NCI-H69 (cell line): ENCODE results near the gene SEPHS2.
A peak's percentile ranks its signal among the peaks of the same experiment; 100 is the strongest.
"Not testable (repeated sequence)": the region's sequence is repeated elsewhere in the genome, so short reads cannot be mapped to it uniquely, and the experiment has no call there.

Experiments used
- DNase-seq: peaks from one replicate; lab custom pipeline; 2025; lab: John Stamatoyannopoulos, UW

The SEPHS2 gene

DNA sequence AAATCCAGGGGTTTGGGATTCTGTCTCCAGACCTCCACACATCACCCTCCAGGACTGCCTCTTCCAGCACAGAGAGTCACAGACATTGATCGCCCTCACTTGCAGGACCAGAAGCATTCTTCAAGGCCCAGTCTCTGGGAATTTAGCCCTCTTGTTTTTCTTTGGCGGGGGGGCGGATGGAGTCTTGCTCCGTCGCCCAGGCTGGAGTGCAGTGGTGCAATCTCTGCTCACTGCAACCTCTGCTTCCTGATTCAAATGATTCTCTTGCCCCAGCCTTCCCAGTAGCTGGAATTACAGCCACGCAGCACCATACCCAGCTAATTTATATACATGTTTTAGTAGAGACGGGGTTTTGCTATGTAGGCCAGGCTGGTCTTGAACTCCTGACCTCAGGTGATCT is 18.4 kb upstream of the SEPHS2 start:
- no peak for DNase-seq

DNA sequence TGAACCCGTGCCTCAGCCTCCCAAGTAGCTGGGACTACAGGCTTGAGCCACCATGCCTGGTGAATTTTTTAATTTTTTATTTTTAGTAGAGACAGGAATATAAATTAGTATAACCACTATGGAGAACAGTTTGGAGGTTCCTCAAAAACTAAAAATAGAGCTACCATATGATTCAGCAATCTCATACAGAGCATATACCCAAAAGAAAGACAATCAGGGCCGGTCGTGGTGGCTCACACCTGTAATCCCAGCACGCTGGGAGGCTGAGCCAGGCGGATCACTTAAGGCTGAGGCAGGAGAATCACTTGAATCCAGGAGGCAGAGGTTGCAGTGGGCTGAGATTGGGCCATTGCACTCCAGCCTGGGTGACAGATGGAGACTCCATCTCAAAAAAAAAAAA is 15.8 kb upstream of the SEPHS2 start:
- DNase-seq = not testable (repeated sequence)

DNA sequence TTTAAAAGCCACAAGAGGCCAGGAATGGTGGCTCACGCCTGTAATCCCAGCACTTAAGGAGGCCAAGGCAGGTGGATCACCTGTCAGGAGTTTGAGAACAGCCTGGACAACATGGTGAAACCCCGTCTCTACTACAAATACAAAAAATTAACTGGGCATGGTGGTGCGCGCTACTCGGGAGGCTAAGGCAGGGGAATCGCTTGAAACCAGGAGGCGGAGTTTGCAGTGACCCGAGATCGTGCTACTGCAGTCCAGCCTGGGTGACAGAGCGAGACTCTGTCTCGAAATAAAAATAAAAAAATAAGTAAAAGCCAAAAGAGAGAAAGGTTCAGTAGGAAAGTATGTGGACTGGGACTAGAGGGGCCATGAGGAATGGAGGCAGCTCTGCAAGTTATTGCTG is 13.8 kb upstream of the SEPHS2 start:
- DNase-seq = no peak

DNA sequence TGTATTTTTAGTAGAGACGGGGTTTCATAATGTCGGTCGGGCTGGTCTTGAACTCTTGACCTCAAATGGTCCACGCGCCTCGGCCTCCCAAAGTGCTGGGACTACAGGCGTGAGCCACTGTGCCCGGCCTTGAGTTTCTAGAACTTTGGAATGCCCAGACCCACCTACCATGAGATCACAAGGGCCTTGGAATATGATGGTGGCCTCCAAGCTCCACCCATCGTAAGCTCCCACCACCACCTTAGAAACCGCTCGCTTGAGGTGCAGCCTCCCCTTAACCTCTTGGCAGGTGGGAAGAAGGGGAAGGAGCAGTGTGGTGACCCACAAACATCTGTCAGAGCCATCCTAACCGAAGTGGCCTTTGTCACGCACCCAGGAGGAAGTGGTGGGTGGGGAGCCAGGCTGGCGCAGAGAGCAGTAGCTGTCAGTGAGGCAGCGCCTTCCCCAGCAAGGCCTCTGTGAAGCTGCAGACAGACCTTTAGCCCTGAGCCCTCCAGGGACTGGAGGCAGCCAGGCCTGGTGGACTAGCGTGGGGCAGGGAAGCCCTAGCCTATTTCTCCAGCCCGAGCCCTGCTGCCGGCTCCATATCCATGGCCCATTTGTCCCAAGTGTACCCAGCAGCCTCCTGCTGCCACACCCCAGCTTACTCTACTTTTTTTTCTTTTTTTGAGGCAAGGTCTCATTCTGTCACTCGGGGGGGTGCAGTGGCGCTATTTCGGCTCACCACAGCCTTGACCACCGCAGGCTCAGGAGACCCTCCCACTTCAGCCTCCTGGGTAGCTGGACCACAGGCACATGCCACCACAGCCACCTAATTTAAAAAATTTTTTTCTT is 13.1 kb upstream of the SEPHS2 start:
- no peak for DNase-seq

DNA sequence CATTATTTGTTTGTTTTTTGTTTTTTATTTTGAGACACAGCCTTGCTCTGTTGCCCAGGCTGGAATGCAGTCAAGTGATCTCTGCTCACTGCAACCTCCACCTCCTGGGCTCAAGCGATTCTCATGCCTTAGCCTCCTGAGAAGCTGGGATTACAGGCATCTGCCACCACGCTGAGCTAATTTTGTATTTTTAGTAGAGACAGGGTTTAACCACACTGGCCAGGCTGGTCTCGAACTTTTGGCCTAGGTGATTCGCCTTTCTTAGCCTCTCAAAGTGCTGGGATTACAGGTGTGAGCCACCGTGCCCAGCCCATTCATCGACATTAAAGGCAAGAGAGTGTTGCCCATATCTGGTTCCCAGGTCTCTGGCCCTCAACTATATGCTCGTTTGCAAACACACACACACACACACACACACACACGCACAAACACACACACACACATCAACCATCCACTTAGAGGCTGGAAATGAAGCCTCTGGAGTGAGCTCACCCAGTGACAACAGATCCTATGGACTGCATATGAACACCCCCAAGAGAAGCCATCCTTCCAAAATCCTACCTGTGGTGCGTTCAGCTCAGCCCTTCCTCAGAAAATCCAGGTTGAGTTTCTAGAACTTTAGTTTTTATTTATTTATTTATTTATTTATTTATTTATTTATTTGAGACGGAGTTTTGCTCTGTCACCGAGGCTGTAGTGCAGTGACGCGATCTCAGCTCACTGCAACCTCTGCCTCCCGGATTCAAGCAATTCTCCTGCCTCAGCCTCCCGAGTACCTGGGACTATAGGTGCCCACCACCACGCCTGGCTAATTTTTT is 12.3 kb upstream of the SEPHS2 start:
- no peak for DNase-seq

DNA sequence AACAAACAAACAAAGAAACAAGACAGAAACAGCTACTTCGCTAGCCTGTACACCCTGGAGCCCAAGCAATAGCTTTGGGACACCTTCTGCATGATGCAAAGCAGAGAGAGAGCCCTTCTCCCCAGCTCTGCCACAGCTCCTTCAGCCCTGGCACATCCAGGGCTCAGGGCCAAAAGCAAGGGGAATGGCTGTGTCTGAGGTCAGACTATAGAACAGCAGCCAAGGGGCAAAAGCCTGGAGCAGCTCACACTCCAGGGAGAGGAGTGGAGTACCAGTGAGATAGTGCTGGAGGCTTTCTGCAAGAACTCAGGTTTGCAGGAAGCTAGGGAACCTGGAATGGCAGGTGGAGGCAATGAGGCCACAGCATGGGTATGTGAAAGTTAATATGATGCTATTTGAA is 11.6 kb upstream of the SEPHS2 start:
- no peak for DNase-seq

DNA sequence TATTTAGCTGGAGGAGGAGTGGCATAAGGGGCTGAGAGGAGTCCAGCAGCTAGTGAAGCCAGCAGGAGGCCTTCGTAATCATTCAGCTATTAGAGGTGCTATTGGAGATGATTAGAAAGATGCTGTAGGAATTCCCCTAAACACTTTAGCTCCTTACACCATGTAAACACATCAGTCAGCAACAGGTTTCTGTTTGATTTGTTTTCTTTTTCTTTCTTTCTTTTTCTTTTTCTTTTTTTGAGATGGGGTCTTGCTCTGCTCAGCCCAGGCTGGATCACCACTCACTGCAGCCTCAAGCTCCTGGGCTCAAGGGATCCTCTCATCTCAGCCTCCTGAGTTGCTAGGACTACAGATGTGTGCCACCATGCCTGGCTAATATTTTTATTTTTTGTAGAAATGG is 10.6 kb upstream of the SEPHS2 start:
- DNase-seq = no peak

DNA sequence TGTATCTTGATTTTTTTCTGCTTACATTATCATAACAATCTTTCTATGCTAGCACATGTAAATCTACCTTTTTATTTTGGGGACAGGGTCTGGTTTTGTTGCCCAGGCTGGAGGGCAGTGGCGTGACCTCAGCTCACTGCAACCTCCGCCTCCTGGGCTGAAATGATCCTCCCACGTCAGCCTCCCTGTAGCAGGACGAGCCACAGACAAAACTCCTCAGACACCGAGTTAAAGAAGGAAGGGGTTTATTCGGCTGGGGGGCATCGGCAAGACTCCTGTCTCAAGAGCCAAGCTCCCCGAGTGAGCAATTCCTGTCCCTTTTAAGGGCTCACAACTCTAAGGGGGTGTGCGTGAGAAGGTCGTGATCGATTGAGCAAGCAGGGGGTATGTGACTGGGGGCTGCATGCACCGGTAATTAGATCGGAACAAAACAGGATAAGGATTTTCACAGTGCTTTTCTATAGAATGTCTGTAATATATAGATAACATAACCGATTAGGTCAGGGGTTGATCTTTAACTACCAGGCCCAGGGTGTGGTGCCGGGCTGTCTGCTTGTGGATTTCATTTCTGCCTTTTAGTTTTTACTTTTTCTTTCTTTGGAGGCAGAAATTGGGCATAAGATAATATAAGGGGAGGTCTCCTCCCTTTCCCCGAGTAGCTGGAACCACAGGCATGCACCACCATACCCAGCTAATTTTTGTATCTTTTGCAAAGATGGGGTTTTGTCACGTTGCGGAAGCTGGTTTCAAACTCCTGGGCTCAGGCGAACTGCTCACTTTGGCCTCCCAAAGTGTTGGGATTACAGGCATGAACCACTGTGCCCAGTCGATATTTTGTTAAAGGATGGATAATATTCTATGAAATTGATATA is 7.3 kb upstream of the SEPHS2 start:
- not testable (repeated sequence) for DNase-seq

DNA sequence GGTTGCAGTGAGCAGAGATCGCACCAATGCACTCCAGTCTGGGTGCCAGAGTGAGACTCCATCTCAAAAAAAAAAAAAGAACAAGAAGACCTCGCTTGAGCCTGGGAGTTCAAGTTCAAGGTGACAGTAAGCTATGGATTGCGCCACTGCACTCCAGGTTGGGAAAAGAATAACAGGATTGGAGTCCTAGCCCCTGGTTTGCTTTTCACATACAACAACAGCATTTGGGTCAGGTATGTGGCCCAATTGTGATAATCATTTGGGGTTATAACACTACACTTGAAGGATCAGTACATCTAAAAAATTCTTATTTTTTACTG is 3.4 kb upstream of the SEPHS2 start:
- no peak for DNase-seq

DNA sequence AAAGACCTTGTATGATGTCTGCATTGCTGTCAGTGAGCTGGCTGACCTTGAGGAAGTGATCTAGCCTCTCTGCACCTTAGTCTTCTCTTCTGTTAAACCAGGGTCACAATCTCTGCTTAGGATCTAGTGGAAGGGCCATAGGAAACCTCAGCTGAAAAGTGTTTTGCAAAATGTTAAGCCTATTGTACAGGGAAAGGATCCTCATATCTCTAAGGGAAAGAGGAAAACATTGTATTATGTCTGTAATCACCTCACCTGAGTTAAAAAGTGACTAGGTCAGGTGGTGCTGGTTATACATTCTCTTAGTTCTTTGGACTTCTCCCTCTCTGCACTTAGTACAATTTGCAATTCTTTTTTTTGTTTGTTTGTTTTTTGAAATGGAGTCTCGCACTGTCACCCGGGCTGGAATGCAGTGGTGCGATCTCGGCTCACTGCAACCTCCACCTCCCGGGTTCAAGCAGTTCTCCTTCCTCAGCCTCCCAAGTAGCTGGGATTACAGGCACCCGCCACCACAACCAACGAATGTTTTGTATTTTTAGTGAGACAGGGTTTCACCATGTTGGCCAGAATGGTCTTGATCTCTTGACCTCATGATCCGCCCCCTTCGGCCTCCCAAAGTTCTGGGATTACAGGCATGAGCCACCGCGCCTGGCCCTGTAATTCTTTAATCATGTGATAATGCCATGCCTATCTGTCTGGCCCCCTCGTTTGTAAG is 2.0 kb upstream of the SEPHS2 start:
- no peak for DNase-seq

DNA sequence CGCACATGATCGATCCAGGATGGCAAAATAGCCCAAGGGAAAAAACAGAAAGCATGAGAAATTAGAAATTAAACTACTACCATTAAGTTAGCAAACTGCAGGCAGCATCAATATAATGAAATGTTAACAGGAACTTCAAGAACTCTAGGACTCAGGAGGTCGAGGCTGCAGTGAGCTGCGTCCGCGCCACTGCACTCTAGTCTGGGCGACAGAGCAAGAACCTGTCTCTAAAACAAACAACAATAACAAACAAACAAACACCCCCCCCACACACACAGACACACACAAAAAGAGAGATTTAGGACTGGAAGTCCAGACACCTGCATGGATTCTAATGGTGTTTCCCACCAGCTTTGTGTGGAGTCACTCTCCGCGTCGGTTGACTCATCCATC is 525 bp upstream of the SEPHS2 start:
- no peak for DNase-seq

DNA sequence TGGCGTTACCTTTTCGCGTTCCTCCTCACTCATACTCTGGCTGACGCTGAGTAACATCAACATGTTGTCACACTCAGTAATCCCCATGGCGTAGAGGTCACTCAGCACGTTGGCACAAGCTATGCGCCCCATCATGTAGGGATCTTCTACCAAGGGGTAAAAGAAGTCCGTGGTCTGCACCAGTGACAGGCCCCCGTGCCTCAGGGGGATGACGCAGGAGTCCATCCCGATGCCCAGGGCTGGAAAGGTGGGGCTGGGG is 596 bp downstream of the SEPHS2 start:
- no peak for DNase-seq

DNA sequence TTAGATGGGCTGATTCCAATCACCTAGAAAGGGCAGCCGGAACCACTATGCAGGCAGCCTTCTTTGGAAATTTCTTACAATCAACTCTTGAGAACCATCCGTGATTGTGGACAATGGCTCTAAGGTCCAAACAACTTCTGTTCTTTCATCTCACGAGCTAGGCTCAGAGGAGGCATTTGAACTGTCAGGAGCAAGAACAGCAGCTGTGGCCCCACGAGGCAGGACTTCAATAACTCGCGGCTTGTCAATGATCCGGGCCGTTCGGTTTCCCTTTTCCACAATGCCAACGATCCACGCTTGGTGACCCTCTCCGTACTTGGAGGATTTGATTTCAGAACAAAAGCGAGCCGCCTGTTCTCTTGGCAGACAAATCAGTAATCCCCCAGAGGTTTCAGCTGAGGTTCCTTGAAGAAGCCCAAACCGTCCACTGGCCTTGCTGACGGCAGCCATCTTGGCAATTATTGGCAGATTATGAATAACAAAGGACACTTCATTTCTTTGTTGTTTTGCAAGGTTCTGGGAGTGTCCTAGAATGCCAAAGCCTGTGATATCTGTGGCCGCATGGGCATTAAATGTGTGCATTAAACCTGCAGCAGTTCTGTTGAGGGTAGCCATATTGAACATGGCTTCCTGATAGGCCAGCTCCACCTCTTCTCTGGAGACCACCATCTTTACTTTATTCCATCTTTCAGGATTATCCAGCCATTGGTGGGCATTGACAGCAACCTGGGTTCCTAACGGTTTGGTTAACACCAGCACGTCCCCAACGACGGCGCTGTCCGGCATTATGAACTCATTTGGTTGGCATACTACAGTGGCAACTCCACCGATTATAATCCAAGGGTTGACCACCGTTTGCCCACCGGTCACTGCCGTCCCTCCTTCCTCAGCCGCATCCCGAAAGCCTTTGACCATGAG is 1.2 kb downstream of the SEPHS2 start:
- DNase-seq = no peak

DNA sequence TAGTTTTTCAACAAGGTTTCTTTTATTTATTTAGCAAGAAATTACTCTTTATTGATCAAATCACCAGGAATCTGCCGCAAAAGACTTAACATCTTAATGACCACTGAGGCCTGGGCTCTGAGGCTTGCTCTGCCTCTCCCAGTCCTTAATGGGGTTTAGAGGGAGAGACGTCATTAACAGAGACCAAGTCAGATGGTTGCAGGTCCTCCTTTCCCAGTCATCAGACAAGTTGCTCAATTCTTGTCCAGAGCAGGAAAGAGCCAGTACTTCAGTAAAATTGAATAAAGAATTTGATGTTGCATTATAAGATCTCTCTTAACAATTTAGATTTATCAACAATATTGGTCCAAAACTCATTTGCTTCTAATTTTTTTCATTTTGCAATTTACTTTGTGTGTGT is 2.0 kb downstream of the SEPHS2 start:
- no peak for DNase-seq

DNA sequence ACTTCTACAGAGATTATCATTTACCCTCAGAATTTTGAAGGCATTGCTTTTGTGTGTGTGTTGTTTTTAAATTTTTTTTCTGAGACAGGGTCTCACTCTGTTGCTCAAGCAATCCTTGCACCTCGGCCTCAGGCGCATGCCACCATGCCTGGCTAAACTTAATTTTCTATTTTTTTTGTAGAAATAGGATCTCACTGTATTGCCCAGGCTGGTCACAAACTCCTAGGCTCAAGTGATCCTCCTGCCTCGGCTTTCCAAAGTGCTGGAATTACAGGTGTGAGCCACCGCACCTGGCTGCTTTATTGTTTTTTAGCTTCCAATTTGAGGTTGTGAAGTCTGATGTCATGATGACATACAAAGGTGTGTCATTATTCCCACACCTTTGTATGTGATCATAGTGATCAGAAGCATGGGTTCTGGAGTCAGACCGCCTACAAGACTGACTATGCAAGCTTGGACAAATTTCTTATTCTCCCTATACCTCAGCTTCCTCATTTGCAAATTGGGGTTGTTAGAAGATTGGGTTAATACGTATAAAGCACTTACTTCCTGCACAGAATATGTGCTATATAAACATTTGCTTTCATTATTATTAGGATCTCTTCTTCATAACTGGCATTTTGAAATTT is 5.8 kb downstream of the SEPHS2 start:
- DNase-seq = no peak

DNA sequence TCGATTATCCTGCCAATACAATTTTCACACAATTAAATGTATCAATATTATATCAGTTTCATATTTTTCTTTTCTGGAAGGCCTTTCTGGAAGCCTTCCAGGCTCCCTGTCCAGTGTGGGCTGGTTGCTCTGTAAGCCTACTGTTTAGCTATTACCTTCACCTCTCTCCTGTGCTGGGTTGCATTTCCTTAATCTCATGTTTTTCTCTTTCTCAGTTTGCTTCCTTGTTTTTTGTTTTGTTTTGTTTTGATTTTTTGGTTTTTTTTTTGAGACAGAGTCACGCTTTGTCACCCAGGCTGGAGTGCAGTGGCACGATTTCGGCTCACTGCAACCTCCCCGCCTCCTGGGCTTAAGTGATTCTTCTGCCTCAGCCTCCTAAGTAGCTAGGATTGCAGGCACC is 6.8 kb downstream of the SEPHS2 start:
- no peak for DNase-seq

DNA sequence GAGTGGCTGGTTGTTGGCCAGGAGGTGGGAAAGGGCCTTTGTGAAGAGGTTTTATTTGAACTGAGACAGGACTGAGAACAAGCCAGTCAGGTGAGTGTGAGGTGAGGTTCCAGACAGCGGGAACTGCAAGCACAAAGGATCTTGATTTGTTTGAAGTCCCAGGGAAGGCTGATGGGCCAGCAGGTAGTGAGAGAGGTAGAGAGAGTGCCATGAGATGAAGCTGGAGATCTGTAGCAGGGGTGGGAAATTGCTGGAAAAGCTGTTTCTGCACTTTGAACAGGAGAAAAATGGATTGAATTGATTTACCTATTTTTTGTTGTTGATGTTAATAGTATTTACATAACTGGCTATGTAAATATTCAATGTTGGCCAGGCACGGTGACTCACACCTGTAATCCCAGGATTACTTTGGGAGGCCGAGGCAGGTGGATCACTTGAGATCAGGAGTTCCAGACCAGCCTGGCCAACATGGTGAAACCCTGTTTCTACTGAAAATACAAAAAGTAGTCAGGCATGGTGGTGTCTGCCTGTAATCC is 8.1 kb downstream of the SEPHS2 start:
- DNase-seq = peak; percentile 78

DNA sequence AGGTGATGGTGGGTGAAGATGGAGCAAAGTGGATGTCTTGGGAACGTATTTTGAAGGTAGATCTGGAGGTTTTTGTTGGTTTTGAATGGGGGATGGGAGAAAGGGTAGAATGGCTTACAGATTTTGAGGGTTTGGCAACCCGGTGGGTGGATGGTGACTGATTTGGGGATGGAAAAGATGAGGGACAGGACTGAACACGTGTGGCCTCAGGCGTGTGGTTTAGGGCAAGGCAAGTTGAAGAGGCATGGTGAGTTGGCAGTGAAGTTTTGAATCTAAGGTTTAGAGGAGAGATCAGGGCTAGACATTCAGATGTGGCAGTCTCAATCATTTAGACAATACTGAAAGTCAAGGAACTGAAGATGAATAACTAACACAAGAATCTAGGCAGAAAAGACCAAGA is 10.8 kb downstream of the SEPHS2 start:
- DNase-seq = no peak

DNA sequence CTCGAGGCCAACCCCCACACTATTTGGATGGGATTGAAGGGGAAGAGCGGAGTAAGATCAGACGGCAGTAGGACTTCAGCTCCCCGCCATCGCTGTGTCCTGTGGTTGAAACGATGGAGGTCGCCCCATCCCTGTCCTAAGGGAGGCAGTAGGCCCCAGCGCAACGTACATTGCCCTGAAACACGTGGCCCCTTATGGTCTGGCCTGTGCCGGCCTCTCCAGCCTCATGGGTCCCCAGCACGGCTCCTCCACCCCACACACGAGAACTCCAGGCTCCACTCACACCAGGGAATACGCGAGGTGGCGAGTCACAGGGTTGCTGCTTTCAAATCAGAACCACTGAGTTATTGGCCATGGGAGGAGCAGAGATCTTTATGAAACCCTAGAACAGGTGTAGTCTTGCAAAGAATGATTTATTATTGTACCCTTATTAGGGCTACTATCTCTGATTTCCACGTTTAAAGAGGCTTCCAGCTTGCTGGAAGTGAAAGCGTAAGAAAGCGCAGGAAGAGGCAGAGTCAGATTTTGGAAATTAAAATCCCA is 15.2 kb downstream of the SEPHS2 start:
- no peak for DNase-seq
